Activated effector memory CD4-positive, alpha-beta T cell treated with anti-CD3 and anti-CD28 coated beads, Interleukin-2, amount 50 U/mL, for 16 hours (primary cell): ENCODE data around the gene FBXO31.
"Not testable (repeated sequence)": the region's sequence is repeated elsewhere in the genome, so short reads cannot be mapped to it uniquely, and the experiment has no call there.

Source experiments
- DNase-seq: peaks from one replicate; pipeline ENCODE4 v3.0.0-alpha.2; 2020

The FBXO31 gene

DNA sequence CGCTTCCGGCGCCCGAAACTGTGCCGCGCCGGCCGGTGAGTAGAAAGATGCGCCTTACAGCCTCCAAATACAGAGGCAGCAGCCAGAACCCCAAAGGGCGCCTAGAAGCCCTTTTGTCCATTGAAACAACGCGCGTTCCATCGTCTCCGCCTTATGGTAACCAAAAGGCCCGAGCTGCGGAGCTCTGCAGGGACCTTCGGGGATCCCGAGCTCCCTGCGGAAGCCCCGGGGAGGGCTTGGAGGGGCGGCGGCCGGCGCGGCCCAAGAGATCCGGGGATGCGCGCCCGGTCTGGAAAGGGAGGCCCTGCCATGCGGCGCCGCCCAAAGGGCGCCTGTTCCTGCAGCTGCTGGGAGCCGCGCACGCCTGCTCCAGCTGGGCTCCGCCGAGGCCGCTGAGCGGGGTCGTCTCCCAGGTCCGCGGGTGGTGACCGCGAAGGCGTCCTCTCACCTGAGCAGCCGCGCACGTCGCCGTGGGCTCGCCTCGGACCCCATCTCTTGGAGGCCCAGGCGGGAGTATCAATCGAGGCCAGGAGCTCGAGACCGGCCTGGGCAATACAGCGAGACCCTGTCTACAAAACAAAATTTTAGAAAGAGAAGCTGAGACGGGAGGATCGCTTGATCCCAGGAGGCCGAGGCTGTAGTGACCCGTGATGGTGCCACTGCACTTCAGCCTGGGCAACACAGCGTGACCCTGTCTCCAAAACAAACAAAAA is 742 bp upstream of the FBXO31 start:
- no peak for DNase-seq

DNA sequence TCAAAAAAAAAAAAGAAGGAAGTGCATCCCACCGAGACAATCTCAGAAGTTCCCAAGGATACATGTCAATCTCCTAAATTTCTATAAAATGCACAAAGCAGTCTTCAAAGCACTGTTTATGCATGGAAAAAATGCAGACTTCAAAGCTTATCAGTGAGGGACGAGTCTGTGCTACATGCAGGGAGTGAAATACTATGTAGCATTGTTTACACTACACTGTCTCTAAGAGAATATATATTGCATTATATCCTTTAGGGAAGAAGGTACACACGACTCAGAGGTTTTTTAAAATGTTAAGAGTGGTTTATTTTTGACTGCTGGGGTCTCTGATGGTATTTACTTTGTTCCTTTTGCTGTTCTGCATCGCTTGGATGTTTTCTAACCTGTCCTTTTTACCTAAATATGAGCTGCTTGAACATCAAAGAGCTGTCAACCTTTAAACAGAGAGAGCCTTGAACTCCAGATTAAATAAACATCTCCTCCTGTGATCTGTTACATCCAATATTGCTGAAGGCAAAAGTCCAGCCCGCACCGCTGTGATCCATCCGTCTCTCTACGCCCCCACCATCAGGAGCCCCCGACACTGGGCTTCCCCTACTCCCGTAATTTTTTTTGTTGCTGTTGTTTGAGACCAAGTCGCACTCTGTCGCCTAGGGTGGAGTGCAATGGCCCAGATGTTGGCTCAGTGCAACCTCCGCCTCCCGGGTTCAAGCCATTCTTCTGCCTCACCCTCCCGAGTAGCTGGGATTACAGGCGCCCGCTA is 1.4 kb downstream of the FBXO31 start:
- no peak for DNase-seq

DNA sequence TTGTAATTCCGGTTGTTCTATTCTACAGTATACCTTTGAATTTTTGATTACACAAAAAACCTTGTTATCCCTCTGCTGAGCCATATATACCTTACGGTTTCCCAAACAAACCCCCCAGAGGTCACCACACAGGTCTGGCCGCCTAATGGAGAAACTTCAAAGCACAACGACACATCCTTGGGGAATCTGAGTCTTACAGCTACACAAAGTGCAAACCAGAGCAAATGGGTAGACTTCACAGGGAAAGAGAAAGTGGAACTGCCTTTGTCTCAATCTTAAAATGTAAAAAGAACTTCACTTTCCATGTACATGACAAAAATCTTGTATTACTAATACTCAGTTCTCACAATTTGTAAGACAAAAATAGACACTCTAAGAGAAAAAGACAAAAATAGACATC is 2.7 kb downstream of the FBXO31 start:
- no peak for DNase-seq

DNA sequence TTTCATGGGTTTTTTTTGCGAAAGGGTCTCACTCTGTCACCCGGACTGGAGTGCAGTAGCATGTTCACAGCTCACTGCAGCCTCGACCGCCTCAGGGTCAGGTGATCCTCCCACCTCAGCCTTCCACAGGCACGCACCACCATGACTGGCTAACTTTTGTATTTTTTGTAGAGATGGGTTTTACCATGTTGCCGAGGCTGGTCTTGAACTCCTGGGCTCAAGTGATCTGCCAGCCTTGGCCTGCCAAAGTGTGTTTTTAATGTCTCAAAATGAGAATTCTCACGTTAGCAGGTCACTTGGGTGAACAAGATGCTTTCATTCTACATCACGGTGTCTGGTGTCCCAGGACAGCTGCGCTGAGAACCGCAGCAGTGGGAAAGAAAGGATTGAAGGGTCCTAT is 3.2 kb downstream of the FBXO31 start:
- no peak for DNase-seq

DNA sequence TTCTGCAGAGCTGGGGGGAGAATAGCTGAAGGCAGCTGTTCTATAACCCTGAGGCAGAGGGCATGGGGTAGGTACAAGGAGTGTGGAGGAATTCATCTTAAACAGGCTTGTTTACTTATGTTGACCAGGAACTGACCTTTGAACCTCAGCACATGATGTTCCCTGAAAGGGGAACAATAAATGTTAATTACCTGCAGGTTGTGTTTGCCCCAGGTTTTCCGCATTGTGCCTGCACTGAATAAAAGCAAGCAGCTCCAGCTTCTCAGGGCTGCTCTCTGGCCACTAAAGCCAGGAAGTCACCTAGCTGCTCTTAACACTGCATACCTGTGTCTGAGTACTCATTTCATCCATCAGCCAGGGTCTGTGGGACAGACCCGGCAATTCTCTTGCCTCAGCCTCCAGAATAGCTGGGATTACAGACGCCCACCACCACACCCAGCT is 4.2 kb downstream of the FBXO31 start:
- DNase-seq = peak; percentile 12

DNA sequence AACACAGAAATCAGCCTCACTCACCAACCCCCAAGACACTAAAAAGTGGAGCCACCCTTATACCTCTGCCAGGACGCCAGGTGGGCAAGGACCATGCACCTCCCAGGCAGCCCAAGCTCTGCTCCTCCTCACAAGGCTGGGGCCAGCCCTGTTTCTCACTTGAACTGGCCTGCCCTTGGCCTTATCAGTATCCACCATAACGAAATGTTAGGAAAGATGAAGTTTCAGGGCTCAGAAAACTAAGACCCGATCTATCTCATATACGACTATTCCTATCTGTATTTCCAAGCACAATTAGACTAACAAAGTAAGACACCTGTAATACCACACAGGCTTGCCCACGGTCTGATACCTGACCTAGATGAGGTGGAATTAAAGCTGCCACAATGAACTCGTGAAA is 6.9 kb downstream of the FBXO31 start:
- no peak for DNase-seq

DNA sequence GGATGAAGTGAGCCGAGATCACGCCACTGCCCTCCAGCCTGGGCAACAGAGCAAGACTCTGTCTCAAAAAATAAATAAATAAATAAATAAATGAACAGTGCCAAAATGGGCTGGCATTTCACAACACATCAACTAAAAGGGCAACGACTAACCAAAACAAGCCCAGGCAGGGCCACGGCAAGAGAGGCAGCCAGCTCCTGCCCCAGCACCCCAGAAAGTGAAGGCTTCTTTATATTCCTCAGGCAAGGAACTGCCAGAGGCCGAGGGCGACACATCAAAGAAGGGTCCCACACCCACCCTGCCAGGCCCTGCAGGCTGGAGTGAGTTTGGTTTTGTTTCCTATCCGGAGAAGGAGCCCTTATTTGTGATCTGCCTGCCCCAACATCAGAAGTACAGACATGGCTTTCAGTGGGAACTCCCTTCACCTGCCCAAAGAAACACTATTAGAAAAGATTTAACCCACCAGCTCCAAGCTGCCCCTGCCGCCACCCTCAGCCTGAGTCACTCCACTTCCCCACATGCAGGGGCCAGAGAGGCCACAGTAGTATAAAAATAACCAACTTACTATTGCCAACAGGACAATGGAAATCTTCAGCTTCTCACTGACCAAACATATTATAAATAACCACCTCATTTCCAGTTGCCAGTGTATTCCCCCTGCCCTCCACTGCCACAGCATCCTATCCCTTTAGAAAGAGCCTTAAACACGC is 8.0 kb downstream of the FBXO31 start:
- no peak for DNase-seq

DNA sequence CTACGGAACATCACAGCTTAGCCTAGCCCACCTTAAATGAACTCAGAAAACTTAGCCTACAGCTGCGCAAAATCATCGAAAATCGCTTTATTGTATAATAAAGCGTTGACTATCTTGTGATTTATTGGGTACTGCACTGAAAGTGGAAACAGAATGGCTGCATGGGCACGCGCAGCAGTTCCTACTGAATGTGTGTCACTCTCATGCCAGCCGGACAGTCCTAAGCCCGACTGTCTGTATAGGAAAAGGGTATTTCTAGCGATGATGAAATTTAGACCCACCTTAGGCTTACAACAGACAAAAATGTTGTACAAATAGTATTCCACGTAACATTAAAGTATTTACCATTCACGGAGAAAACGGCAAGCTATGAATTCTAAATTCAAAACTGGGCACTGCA is 9.3 kb downstream of the FBXO31 start:
- no peak for DNase-seq

DNA sequence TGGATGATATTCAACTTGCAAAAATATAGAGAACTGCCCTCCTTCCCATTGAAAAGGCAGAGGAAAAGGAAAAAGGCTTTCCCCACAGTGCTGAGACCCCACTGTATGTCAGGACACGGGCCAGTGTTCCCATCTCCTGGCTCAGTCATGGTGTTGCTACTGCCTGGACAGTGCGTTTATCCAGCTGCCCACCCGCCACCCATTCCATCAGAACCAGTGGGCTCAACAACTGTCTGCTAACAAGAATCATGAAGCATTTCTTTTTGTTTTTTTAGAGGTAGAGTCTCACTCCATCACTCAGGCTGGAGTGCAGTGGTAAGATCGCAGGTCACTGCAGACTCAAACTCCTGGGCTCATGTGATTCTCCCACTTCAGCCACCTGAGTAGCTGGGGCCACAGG is 11.3 kb downstream of the FBXO31 start:
- DNase-seq = no peak

DNA sequence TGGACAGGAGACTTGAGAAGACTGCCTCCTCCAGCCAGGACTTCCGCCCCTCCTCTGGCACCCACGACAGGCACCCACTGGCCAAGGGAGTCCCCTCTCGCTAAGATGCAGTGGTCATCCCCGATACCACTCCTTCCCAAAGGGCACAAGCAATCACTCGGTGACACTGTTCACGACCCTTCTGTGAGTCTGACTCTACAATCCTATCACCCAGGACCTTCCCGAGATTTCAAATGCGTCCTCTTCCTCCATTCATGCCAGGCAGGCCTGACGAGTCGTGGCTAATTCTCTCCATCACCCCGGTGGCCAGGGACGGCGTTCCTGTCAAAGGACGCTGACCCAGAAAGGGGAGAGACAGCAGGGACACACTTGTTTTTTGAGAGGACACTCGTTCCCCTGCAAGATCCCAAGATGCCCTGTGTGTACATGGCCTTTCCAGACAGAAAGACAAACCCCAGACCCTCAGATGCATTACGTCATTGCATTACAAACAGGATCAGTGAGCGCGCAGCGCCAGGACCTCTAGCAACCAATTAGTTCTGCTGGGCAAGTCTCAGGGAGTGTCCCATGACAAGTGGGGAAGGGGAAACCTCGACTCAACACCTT is 12.2 kb downstream of the FBXO31 start:
- DNase-seq = no peak

DNA sequence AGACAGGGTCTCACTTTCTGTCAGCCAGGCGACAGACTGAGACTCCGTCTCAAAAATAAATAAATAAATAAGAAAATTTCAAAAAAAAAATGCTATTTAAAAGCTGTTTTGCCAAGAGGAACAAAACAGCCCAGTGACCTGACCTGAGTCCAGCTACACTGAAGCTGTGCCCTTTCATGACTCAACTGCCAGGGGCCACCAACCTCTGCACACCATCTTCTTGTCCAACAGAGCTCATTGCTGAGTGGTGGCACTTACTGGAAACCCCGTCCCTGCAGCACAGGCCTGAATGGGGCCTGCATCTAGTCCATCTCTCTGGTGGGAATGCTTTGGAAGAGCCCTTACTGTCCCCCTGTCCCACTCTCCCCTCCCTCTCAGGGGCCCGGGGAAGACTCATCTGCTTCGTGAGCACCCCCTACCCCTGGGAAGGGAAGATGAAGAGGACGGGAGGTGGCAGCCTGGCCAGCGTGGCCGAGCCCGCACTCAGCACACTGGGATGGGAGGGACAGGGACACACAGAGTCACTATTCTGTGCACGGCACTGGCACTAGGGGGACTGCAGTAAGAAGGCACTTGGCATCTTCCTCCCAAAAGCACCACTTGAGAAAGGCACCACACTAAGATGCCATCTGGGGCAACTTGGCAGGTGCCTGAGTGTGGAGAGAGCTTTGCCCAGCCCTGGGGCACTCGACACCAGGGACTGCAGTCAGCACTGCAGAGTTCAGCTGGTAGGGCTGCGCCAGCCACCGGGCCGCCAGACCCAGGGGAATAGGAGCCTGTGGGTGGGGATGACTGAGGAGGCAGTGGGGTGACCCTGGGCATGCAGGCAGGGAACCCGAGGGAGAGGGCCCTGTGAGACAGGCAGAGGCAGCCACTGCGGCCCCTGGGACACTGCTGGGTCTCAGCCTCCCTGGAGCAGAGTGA is 13.5 kb downstream of the FBXO31 start:
- no peak for DNase-seq

DNA sequence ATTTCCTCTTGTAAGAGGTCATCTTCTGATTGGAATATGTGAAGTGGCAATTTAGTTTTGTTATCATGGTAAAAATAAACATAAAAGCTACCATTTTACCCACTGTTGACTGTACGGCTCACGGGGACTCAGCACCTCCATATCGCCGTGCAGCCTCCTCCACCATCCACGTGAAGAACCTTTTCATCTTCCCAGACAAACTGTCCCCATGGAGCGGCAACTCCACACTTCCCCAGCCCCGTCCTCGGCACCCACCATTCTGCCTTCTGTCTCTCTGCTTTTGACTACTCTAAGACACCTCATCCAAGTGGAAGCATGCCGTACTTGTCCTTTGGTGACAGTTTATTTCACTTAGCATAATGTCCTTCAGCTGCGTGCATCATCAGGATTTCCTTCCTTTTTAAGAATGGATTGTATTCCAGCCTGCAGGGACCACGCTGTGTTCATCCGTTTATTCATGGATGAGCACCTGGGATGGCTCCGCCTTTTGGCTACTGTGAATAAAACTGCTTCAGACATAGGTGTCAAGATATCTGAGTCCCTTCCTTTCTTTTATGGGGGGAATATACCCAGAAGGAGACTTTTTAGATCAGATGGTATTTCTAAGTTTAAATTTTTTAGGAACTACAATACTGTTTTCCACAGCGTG is 14.3 kb downstream of the FBXO31 start:
- no peak for DNase-seq

DNA sequence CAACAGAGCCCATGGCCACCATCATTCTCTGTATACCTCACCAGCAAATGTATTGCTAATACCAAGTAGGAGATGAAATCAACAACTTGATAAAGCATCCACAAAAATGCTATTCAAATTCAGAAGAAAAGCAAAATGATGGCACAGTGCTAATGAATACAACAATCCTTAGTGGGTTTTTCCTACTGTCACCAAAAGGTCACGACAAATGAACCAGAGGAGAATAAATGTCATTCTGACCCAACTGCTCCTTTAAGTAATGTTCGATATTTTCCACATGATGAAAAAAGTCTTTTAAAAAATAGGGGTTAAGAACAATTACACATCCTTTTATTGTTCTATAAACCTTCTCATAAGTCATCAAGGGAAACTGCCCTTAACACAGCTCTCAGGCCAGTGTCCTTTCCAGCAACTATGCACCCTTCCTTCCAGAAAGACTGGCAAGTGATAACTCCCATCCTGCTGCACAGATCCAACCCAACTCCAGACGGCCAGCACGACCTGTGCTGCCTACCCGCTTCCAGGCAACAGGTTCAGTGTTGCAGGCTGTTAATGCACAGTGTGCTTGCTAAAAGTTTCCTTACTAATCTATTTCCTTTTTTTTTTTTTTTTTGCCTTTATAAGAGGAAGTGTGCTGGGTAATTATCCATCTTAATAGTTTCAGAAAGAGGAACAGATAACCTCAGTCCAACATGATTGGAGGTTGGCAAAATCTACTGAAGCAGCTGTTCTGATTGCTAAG is 15.4 kb downstream of the FBXO31 start:
- no peak for DNase-seq

DNA sequence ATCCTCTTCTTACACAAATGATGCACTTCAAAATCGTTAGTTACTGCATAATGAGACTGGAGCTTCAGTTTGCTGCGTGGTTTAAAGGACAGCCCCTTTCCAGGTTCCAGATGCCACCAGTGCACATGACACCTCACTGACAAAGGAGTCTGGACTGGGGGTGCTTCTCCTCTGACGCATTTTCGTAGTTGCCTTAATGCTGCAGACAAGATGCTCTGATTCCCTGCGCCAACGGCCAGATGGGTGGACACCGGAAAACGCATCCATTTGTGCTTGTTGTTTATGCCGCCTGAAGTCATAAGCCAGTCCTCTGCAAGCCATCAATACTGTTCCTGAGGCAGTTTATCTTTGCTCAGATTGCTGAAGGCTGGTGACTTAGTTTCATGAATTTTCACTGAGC is 16.0 kb downstream of the FBXO31 start:
- no peak for DNase-seq

DNA sequence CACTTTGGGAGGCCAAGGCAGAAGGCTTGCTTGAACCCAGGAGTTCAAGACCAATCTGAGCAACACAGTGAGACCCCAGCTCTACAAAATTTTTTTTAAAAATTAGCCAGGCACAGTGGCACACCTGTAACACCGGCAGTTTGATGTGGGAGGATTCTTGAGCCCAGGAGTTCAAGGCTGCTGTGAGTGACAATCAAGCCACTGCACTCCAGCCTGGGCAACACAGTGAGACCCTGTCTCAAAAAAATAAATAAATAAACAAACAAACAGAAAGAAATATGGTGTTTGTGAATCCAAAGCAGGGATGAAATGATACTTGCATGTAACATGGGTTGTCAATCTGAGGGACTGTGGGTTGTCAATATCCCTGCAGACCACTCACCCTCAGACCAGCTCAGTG is 16.6 kb downstream of the FBXO31 start:
- DNase-seq = no peak

DNA sequence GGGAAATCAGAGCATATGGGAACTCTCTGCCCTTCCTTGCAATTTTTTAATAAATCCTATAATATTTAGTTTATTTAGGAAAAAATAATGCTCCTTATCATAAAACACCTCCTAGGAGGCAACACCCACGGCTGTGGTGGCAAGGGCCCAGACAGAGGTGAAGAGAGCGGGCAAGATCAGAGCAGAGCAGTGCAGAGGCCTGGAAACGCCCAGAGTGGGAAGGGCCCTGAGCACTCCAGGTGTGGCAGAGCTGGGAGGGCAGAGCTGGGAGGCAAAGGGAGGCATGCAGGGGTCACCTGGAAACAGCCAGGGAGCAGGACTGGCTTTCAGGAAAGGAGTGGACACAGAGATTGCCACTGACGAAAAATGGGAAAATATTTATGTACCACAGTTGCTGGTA is 17.3 kb downstream of the FBXO31 start:
- DNase-seq = no peak

DNA sequence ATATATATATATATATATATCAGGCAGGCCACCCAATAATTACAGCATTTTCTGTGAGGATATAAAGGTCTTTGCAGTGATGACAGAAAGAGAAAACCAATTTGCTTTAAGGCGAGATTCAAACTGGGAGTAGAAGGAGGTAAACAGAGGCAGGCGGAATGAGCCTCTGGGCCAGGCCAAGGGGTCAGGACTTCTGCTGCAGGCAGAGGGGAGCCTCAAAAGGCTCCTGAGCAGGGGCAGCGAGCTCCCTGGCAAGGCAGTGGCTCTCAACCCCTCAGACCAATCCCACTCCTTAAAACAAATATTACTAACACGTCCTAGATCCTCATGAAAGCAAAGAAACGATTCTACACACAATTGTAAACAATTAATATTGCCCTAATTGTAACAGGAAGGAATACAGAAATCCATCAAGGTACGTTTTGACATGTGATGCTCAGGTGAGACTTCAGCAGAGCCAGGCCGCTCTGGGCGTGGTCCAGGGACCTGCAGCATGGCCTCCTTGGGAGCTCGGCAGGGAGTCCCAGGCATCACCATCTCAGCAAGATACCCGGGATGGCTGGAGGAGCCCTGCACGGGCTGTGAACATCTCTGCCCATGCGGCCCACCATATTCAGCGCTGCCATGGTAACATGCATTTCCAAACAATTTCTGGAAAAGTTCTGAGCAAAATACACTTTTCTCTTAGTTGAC is 18.4 kb downstream of the FBXO31 start:
- no peak for DNase-seq

DNA sequence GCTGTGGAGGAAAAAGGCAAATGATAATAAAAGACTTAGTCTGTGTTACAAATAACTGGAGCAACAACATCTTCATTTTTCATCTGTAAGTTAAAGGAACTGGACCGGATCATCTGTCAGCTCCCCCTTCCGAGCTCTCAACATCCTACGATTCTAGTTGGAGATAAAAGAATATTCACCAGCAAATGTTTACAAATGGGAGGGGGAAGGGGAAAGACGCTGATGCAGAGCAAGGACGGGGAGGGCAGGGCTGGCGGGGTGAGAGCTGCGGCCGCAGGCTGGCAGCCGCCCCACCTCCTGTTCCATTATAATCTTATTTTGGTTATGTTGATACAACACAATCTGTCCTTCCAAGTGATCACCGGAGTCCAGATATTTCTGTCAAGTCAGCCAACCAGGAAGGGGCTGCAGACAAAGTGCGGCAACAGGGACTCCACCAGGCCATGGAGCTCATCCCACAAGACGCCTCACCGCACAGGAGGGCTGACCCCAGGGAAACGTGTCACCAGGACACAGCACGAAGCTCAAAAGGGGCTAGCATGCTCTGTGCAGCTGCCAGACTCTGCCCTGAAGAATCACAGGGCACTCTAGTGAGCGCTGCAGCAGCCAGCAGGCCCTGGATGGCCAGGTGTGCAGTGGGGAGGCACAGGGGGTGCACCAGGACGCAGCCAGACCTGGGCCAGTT is 19.7 kb downstream of the FBXO31 start:
- DNase-seq = no peak

DNA sequence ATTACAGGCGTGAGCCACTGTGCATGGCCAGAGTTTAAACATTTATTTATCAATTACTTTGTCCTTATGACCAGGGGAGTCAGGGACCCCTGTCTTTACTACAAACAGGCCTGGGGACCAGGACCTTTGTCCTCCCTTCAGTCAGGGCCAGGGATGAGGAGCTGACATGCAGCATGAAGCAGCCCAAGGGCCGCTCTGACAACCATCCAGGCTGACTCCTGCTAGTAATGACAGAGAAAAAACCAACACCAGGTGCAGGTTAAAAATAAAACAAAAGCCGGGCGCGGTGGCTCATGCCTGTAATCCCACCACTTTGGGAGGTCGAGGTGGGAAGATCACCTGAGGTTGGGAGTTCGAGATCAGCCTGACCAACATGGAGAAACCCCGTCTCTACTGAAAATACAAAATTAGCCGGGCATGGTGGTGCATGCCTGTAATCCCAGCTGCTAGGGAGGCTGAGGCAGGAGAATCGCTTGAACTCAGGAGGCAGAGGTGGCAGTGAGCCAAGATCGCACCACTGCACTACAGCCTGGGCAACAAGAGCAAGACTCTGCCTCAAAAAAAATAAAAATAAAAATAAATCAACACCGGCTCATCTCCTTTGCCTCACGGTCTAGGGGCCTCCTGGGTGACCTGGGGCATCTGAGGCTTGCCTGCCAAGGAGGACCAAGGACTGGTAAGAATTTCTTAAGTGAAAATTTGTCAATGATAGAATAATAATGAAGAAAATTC is 20.6 kb downstream of the FBXO31 start:
- not testable (repeated sequence) for DNase-seq
